Measurements from ENCODE around the gene CREB3L1.

GRCh38 chr11:46364791-46365190 is 87.3 kb downstream of the CREB3L1 start:
- TF ChIP-seq CTCF (conservative IDR thresholded peaks at IDR 0.05; ENCODE audit: low read depth, low read length) (no peak), EZH2phosphoT487 (IDR thresholded peaks at IDR 0.05; ENCODE audit: borderline replicate concordance, low read length) (no peak), EZH2 (IDR thresholded peaks at IDR 0.05; ENCODE audit: low read length, unreplicated experiment) (no peak)
